Brain pericyte (primary cell): ENCODE measurements around the gene OR7A10.

Experiments used
- DNase-seq: peaks from one replicate; pipeline ENCODE4 v3.0.0-alpha.2; 2012; ENCODE audit warnings: low read depth, low spot score

Gene OR7A10

GRCh38 chr19:14848822-14849221 lies at the start of gene OR7A10:
Gene OR7A10 (minus strand): TSS chr19:14848922. CDS start chr19:14841877, 7,045 bp downstream.
- no peak for DNase-seq

GRCh38 chr19:14890643-14891379 lies 42.1 kb upstream of the OR7A10 start:
- DNase-seq, result no peak

GRCh38 chr19:14889994-14890642 lies 41.4 kb upstream of the OR7A10 start:
- no peak for DNase-seq

GRCh38 chr19:14886032-14886431 lies 37.3 kb upstream of the OR7A10 start, which contains the start of gene OR7A17:
Gene OR7A17 (minus strand): TSS chr19:14886132. CDS start chr19:14881355, 4,777 bp downstream.
- DNase-seq, result no peak

- no peak for DNase-seq
Observed at GRCh38 chr19:14871619-14872230, 23.0 kb upstream of the OR7A10 start.

- no peak for DNase-seq
Observed at GRCh38 chr19:14868497-14868896, 19.8 kb upstream of the OR7A10 start.

- DNase-seq, result no peak
Observed at GRCh38 chr19:14843578-14843977, 5.1 kb downstream of the OR7A10 start.

- no peak for DNase-seq
Observed at GRCh38 chr19:14843169-14843568, 5.6 kb downstream of the OR7A10 start.

- no peak for DNase-seq
Observed at GRCh38 chr19:14840206-14840605, 8.5 kb downstream of the OR7A10 start.

- DNase-seq, result no peak
Observed at GRCh38 chr19:14837391-14837790, 11.3 kb downstream of the OR7A10 start.

GRCh38 chr19:14835011-14835410 lies 13.7 kb downstream of the OR7A10 start, which contains the start of the genes OR7A5 and OR7C1:
Gene OR7A5 (minus strand): TSS chr19:14835185. CDS start chr19:14828241, 6,944 bp downstream.
Gene OR7C1 (minus strand): TSS chr19:14835185. CDS start chr19:14800136, 35,049 bp downstream.
- DNase-seq, result peak; percentile 2

GRCh38 chr19:14830702-14831101 lies 18.0 kb downstream of the OR7A10 start:
- DNase-seq, result no peak

- DNase-seq, result no peak
Observed at GRCh38 chr19:14826006-14826405, 22.7 kb downstream of the OR7A10 start.

GRCh38 chr19:14821937-14822336 lies 26.8 kb downstream of the OR7A10 start:
- no peak for DNase-seq

- DNase-seq, result no peak
Observed at GRCh38 chr19:14818588-14818987, 30.1 kb downstream of the OR7A10 start.

GRCh38 chr19:14817052-14817451 lies 31.7 kb downstream of the OR7A10 start:
- DNase-seq, result no peak

- no peak for DNase-seq
Observed at GRCh38 chr19:14814982-14815652, 33.6 kb downstream of the OR7A10 start.

GRCh38 chr19:14809272-14810057 lies 39.3 kb downstream of the OR7A10 start:
- DNase-seq, result no peak

- DNase-seq, result no peak
Observed at GRCh38 chr19:14804765-14805164, 44.0 kb downstream of the OR7A10 start.

GRCh38 chr19:14798760-14799159 lies 50.0 kb downstream of the OR7A10 start:
- no peak for DNase-seq

- no peak for DNase-seq
Observed at GRCh38 chr19:14796021-14796420, 52.7 kb downstream of the OR7A10 start.
